HUES64 (cell line): ENCODE results near the gene SLC9C1.

Experiments
- H3K27ac ChIP-seq: 2 replicates; pipeline ENCODE4 v1.7.0; 2013; ENCODE audit warnings: low read depth, low read length, inconsistent platforms
- H3K27me3 ChIP-seq: 2 replicates; pipeline ENCODE4 v1.6.1; 2013; ENCODE audit warnings: mild to moderate bottlenecking, low read length; ENCODE audit not compliant: insufficient read depth
- H3K36me3 ChIP-seq: 2 replicates; pipeline ENCODE4 v1.6.1; 2013; ENCODE audit warnings: mild to moderate bottlenecking, low read length; ENCODE audit not compliant: insufficient read depth
- H3K4me1 ChIP-seq: 2 replicates; pipeline ENCODE4 v1.6.1; 2013; ENCODE audit warnings: mild to moderate bottlenecking, low read length, moderate library complexity; ENCODE audit not compliant: insufficient read depth
- H3K4me3 ChIP-seq: 2 replicates; pipeline ENCODE4 v1.5.1; 2013; ENCODE audit warnings: mild to moderate bottlenecking, low read length, moderate library complexity
- H3K9ac ChIP-seq: 2 replicates; pipeline ENCODE4 v1.6.1; 2013; ENCODE audit warnings: mild to moderate bottlenecking, low read depth, low read length
- H3K9me3 ChIP-seq: 2 replicates; pipeline ENCODE4 v1.6.1; 2013; ENCODE audit warnings: low read depth, low read length; ENCODE audit not compliant: insufficient read depth
- WGBS: fragments of 150-250, 120-280 bp; methylation state at CpG from one replicate; pipeline ENCODE4 v1.1.7; 2013; ENCODE audit warnings: missing lambda C conversion rate; 5-methylcytosine and 5-hydroxymethylcytosine counted together

SLC9C1 gene

GRCh38 chr3:112253301-112253971, 40.6 kb downstream of the SLC9C1 start:
- Histone ChIP-seq H3K9ac (no peak overlapping the region), H3K36me3 (no peaks in the 10 kb centered on the region), H3K27me3 (no peaks in the 10 kb centered on the region), H3K27ac (no peak overlapping the region), H3K9me3 (0 out of 2 replicates have a peak, but pooled peaks cover 2% of the 10 kb centered on the region), H3K4me1 (no peaks in the 10 kb centered on the region), H3K4me3 (no peak overlapping the region)
- WGBS = 83% methylated on average over 2 of the region's 2 CpGs

- Histone ChIP-seq H3K36me3 (no peaks in the 10 kb centered on the region), H3K9me3 (no peaks in the 10 kb centered on the region), H3K27me3 (no peaks in the 10 kb centered on the region), H3K27ac (no peak overlapping the region), H3K9ac (no peak overlapping the region), H3K4me3 (no peak overlapping the region), H3K4me1 (no peaks in the 10 kb centered on the region)
- WGBS = 95% methylated on average over 2 of the region's 4 CpGs
Measured at GRCh38 chr3:112247900-112248299, 46.1 kb downstream of the SLC9C1 start.

- 83% methylated on average over 1 of the region's 2 CpGs for WGBS
- no peak overlapping the region for H3K4me3 ChIP-seq
- H3K4me1 ChIP-seq = no peaks in the 10 kb centered on the region
- no peaks in the 10 kb centered on the region for H3K9me3 ChIP-seq
- no peaks in the 10 kb centered on the region for H3K27me3 ChIP-seq
- H3K27ac ChIP-seq = no peak overlapping the region
- no peaks in the 10 kb centered on the region for H3K36me3 ChIP-seq
- H3K9ac ChIP-seq = no peak overlapping the region
Measured at GRCh38 chr3:112247350-112247749, 46.7 kb downstream of the SLC9C1 start.

GRCh38 chr3:112233083-112233482, 60.9 kb downstream of the SLC9C1 start:
- no peaks in the 10 kb centered on the region for H3K27me3 ChIP-seq
- no peaks in the 10 kb centered on the region for H3K36me3 ChIP-seq
- H3K27ac ChIP-seq = no peak overlapping the region
- no peaks in the 10 kb centered on the region; the same call in 1 of the 2 replicates for H3K4me1 ChIP-seq
- no peaks in the 10 kb centered on the region for H3K9me3 ChIP-seq
- H3K9ac ChIP-seq = no peak overlapping the region
- 91% methylated on average over 4 of the region's 4 CpGs for WGBS
- H3K4me3 ChIP-seq = no peak overlapping the region

GRCh38 chr3:112231727-112232126, 62.3 kb downstream of the SLC9C1 start:
- H3K4me1 ChIP-seq = no peaks in the 10 kb centered on the region; the same call in 1 of the 2 replicates
- H3K9ac ChIP-seq = no peak overlapping the region
- 84% methylated on average over 3 of the region's 3 CpGs for WGBS
- H3K4me3 ChIP-seq = no peak overlapping the region
- no peaks in the 10 kb centered on the region for H3K27me3 ChIP-seq
- no peaks in the 10 kb centered on the region for H3K36me3 ChIP-seq
- no peaks in the 10 kb centered on the region for H3K9me3 ChIP-seq
- H3K27ac ChIP-seq = no peak overlapping the region

GRCh38 chr3:112230033-112230432, 64.0 kb downstream of the SLC9C1 start:
- Histone ChIP-seq H3K27me3 (no peaks in the 10 kb centered on the region), H3K9me3 (peaks cover 9% of the 10 kb centered on the region; the same call in 1 of the 2 replicates), H3K27ac (no peak overlapping the region), H3K36me3 (no peaks in the 10 kb centered on the region), H3K4me3 (no peak overlapping the region), H3K4me1 (no peaks in the 10 kb centered on the region; the same call in 1 of the 2 replicates), H3K9ac (no peak overlapping the region)
- 86% methylated on average over 1 of the region's 1 CpG for WGBS

- no peaks in the 10 kb centered on the region for H3K36me3 ChIP-seq
- no peaks in the 10 kb centered on the region for H3K27me3 ChIP-seq
- no peak overlapping the region for H3K4me3 ChIP-seq
- WGBS = no CpG with 5 or more reads among the region's 1 CpG
- no peaks in the 10 kb centered on the region; the same call in 1 of the 2 replicates for H3K4me1 ChIP-seq
- H3K27ac ChIP-seq = no peak overlapping the region
- peaks cover 9% of the 10 kb centered on the region; the same call in 1 of the 2 replicates for H3K9me3 ChIP-seq
- no peak overlapping the region for H3K9ac ChIP-seq
Measured at GRCh38 chr3:112228786-112229185, 65.2 kb downstream of the SLC9C1 start.

GRCh38 chr3:112200317-112200666, 93.7 kb downstream of the SLC9C1 start:
- Histone ChIP-seq H3K9me3 (peaks cover 3% of the 10 kb centered on the region; the same call in 1 of the 2 replicates), H3K4me3 (no peak overlapping the region), H3K27ac (no peak overlapping the region), H3K36me3 (no peaks in the 10 kb centered on the region), H3K9ac (no peak overlapping the region), H3K27me3 (no peaks in the 10 kb centered on the region), H3K4me1 (peaks cover 7% of the 10 kb centered on the region)
- 93% methylated on average over 2 of the region's 3 CpGs for WGBS

DNA sequence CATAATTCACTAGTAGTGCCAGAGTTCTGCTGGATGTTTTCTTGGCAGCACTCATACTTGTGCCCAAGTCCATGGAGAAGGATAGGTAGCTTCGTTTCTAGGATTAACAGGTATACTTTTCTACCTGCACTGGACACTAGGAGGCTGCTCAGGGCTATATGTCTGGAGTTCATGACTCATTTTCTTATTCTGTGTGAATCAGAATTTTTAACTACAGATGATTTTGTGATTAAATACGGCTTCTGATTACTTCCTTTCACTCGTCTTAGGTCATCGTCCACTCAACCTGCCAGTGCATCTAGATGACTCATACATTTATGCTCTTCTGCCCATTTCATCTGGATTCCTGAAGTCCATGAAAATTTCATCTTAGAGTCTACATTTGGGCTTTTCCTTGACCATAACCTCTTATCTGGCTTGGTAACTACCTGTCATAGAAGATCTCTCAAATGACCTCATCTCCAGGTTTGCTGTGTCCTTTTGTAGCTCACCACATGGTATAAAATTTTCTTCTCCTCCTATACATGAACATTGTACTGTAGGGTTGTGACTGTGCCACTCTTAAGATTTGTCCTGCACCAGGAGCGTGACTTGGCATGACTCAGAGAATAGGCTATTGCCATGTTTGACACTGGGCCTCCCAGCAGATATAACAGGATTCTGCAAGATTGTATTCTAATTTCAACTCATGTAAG, 94.2 kb downstream of the SLC9C1 start:
- Histone ChIP-seq H3K27me3 (no peaks in the 10 kb centered on the region), H3K36me3 (no peaks in the 10 kb centered on the region), H3K9me3 (peaks cover 7% of the 10 kb centered on the region; the same call in 1 of the 2 replicates), H3K4me1 (peaks cover 7% of the 10 kb centered on the region), H3K27ac (no peak overlapping the region), H3K4me3 (no peak overlapping the region), H3K9ac (no peak overlapping the region)
- WGBS = 92% methylated on average over 5 of the region's 5 CpGs

DNA sequence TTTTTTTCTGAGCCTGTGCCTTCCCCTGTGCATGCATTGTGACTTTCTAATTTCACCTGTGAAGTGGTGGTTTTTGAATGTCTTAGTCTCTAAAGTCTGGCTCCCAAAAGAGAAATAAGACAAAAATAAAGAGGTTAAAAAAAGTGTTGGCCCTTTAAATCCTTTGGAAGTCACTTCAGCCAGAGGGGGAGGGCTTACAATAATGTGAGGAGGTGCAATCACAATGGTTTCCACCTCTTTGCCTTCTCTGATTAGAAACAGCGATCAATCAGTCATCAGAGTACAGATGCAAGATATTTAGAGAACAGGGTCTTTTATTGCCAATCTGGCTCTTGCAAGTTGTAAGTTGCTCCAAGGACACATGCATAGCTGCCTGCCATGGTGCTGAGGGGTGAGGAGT, 96.9 kb downstream of the SLC9C1 start:
- H3K27me3 ChIP-seq = no peaks in the 10 kb centered on the region
- H3K36me3 ChIP-seq = no peaks in the 10 kb centered on the region
- H3K4me3 ChIP-seq = no peak overlapping the region
- no peak overlapping the region for H3K9ac ChIP-seq
- H3K27ac ChIP-seq = no peak overlapping the region
- peaks cover 8% of the 10 kb centered on the region; the same call in 1 of the 2 replicates for H3K9me3 ChIP-seq
- WGBS = 82% methylated on average over 1 of the region's 1 CpG
- H3K4me1 ChIP-seq = peaks cover 7% of the 10 kb centered on the region

GRCh38 chr3:112187300-112187699, 106.7 kb downstream of the SLC9C1 start:
- Histone ChIP-seq H3K36me3 (no peaks in the 10 kb centered on the region), H3K9me3 (no peaks in the 10 kb centered on the region; the same call in 1 of the 2 replicates), H3K27ac (no peak overlapping the region), H3K4me1 (no peaks in the 10 kb centered on the region), H3K4me3 (no peak overlapping the region), H3K27me3 (peaks cover 9% of the 10 kb centered on the region), H3K9ac (no peak overlapping the region)
- 94% methylated on average over 1 of the region's 1 CpG for WGBS
